T-helper 1 cell treated with Interleukin-12 subunit alpha and Interleukin-12 subunit beta and Interleukin-4 antibody, amounts not matched to agents 30 μg/mL and 1 μg/mL, for 36 hours (primary cell): Measurements from ENCODE around the gene TUBA4A.
"Not testable (repeated sequence)": the region's sequence is repeated elsewhere in the genome, so short reads cannot be mapped to it uniquely, and the experiment has no call there.

Experiments used
- H3K27ac Mint-ChIP-seq: one replicate; pipeline ENCODE4 v1.8.0; 2021; ENCODE audit warnings: mild to moderate bottlenecking, mixed read lengths
- H3K27me3 Mint-ChIP-seq: one replicate; pipeline ENCODE4 v1.8.0; 2021; ENCODE audit warnings: low read depth, mixed read lengths
- H3K36me3 Mint-ChIP-seq: one replicate; pipeline ENCODE4 v1.8.0; 2021; ENCODE audit warnings: low read depth, mixed read lengths
- H3K4me1 Mint-ChIP-seq: one replicate; pipeline ENCODE4 v1.8.0; 2021; ENCODE audit warnings: low read depth, mixed read lengths
- H3K4me3 Mint-ChIP-seq: one replicate; pipeline ENCODE4 v1.8.0; 2021; ENCODE audit warnings: mild to moderate bottlenecking, moderate library complexity, mixed read lengths
- H3K9me3 Mint-ChIP-seq: one replicate; pipeline ENCODE4 v1.8.0; 2021; ENCODE audit warnings: mixed read lengths

Gene TUBA4A

GRCh38 chr2:219261024-219261855 lies 7.5 kb upstream of the TUBA4A start:
- H3K27me3 Mint-ChIP-seq: peaks cover 31% of the 10 kb centered on the region
- no peak overlapping the region for H3K4me3 Mint-ChIP-seq
- H3K27ac Mint-ChIP-seq: no peak overlapping the region
- no peaks in the 10 kb centered on the region for H3K4me1 Mint-ChIP-seq
- H3K36me3 Mint-ChIP-seq: no peaks in the 10 kb centered on the region
- no peaks in the 10 kb centered on the region for H3K9me3 Mint-ChIP-seq

GRCh38 chr2:219258942-219259341 lies 5.2 kb upstream of the TUBA4A start:
- H3K36me3 Mint-ChIP-seq, H3K27ac Mint-ChIP-seq, H3K9me3 Mint-ChIP-seq, H3K4me3 Mint-ChIP-seq: not testable (repeated sequence)
- H3K4me1 Mint-ChIP-seq: peaks cover 11% of the 10 kb centered on the region
- peaks cover 31% of the 10 kb centered on the region for H3K27me3 Mint-ChIP-seq

- peaks cover 35% of the 10 kb centered on the region for H3K4me1 Mint-ChIP-seq
- H3K9me3 Mint-ChIP-seq: no peaks in the 10 kb centered on the region
- peak overlapping the region; percentile 95 for H3K27ac Mint-ChIP-seq
- H3K27me3 Mint-ChIP-seq: peaks cover 3% of the 10 kb centered on the region
- H3K4me3 Mint-ChIP-seq: peak overlapping the region; percentile 83
- peaks cover 35% of the 10 kb centered on the region for H3K36me3 Mint-ChIP-seq
These were observed 978 bp upstream of the TUBA4A start for GRCh38 chr2:219254590-219255201.

GRCh38 chr2:219252900-219253752 lies 592 bp downstream of the TUBA4A start, which contains the start of gene TUBA4B:
Gene TUBA4B (plus strand): TSS chr2:219253243. CDS start chr2:219253408, 165 bp downstream.
- no peaks in the 10 kb centered on the region for H3K9me3 Mint-ChIP-seq
- peaks cover 50% of the 10 kb centered on the region for H3K4me1 Mint-ChIP-seq
- H3K4me3 Mint-ChIP-seq: peak within 1 kb of the TSS; percentile 99
- H3K36me3 Mint-ChIP-seq: peaks cover 51% of the 10 kb centered on the region
- H3K27ac Mint-ChIP-seq: peak within 1 kb of the TSS; percentile 97
- H3K27me3 Mint-ChIP-seq: no peaks in the 10 kb centered on the region

- no peaks in the 10 kb centered on the region for H3K27me3 Mint-ChIP-seq
- H3K4me3 Mint-ChIP-seq: peak overlapping the region; percentile 99
- peaks cover 57% of the 10 kb centered on the region for H3K36me3 Mint-ChIP-seq
- H3K27ac Mint-ChIP-seq: peak overlapping the region; percentile 97
- no peaks in the 10 kb centered on the region for H3K9me3 Mint-ChIP-seq
- H3K4me1 Mint-ChIP-seq: peaks cover 56% of the 10 kb centered on the region
These were observed 1.2 kb downstream of the TUBA4A start for GRCh38 chr2:219252570-219252899.

GRCh38 chr2:219252084-219252483 lies 1.6 kb downstream of the TUBA4A start:
- H3K36me3 Mint-ChIP-seq: peaks cover 61% of the 10 kb centered on the region
- H3K27ac Mint-ChIP-seq: peak overlapping the region; percentile 97
- no peaks in the 10 kb centered on the region for H3K27me3 Mint-ChIP-seq
- H3K4me1 Mint-ChIP-seq: peaks cover 61% of the 10 kb centered on the region
- H3K4me3 Mint-ChIP-seq: peak overlapping the region; percentile 99
- no peaks in the 10 kb centered on the region for H3K9me3 Mint-ChIP-seq

- H3K4me3 Mint-ChIP-seq: peak overlapping the region; percentile 99
- peaks cover 61% of the 10 kb centered on the region for H3K36me3 Mint-ChIP-seq
- no peaks in the 10 kb centered on the region for H3K27me3 Mint-ChIP-seq
- H3K4me1 Mint-ChIP-seq: peaks cover 65% of the 10 kb centered on the region
- no peaks in the 10 kb centered on the region for H3K9me3 Mint-ChIP-seq
- peak overlapping the region; percentile 97 for H3K27ac Mint-ChIP-seq
These were observed 2.1 kb downstream of the TUBA4A start for GRCh38 chr2:219251656-219252055.

- Mint-ChIP-seq H3K27ac (peak overlapping the region; percentile 97), H3K36me3 (peaks cover 63% of the 10 kb centered on the region), H3K9me3 (no peaks in the 10 kb centered on the region), H3K27me3 (no peaks in the 10 kb centered on the region), H3K4me3 (peak overlapping the region; percentile 99), H3K4me1 (peaks cover 66% of the 10 kb centered on the region)
These were observed 3.5 kb downstream of the TUBA4A start for GRCh38 chr2:219250049-219250781.

GRCh38 chr2:219249203-219249980 lies 4.3 kb downstream of the TUBA4A start:
- peaks cover 63% of the 10 kb centered on the region for H3K36me3 Mint-ChIP-seq
- H3K27ac Mint-ChIP-seq: peak overlapping the region; percentile 94
- H3K4me3 Mint-ChIP-seq: peak overlapping the region; percentile 99
- no peaks in the 10 kb centered on the region for H3K27me3 Mint-ChIP-seq
- H3K9me3 Mint-ChIP-seq: no peaks in the 10 kb centered on the region
- H3K4me1 Mint-ChIP-seq: peaks cover 68% of the 10 kb centered on the region

- H3K27me3 Mint-ChIP-seq: no peaks in the 10 kb centered on the region
- H3K4me1 Mint-ChIP-seq: peaks cover 69% of the 10 kb centered on the region
- H3K36me3 Mint-ChIP-seq: peaks cover 63% of the 10 kb centered on the region
- H3K4me3 Mint-ChIP-seq: peak overlapping the region; percentile 99
- H3K9me3 Mint-ChIP-seq: no peaks in the 10 kb centered on the region
- H3K27ac Mint-ChIP-seq: peak overlapping the region; percentile 94
These were observed 4.9 kb downstream of the TUBA4A start for GRCh38 chr2:219248845-219249202.

GRCh38 chr2:219247678-219248642 lies 5.8 kb downstream of the TUBA4A start:
- H3K27ac Mint-ChIP-seq: peak overlapping the region; percentile 94
- H3K4me3 Mint-ChIP-seq: peak overlapping the region; percentile 99
- H3K4me1 Mint-ChIP-seq: peaks cover 73% of the 10 kb centered on the region
- H3K27me3 Mint-ChIP-seq: no peaks in the 10 kb centered on the region
- no peaks in the 10 kb centered on the region for H3K9me3 Mint-ChIP-seq
- H3K36me3 Mint-ChIP-seq: peaks cover 60% of the 10 kb centered on the region

- peaks cover 71% of the 10 kb centered on the region for H3K4me1 Mint-ChIP-seq
- peak overlapping the region; percentile 99 for H3K4me3 Mint-ChIP-seq
- peaks cover 46% of the 10 kb centered on the region for H3K36me3 Mint-ChIP-seq
These were observed 7.2 kb downstream of the TUBA4A start for GRCh38 chr2:219246559-219246958.

GRCh38 chr2:219245899-219246230 lies 7.9 kb downstream of the TUBA4A start:
- H3K4me3 Mint-ChIP-seq: peak overlapping the region; percentile 98
- H3K9me3 Mint-ChIP-seq: no peaks in the 10 kb centered on the region
- no peaks in the 10 kb centered on the region for H3K27me3 Mint-ChIP-seq
- peak overlapping the region; percentile 99 for H3K27ac Mint-ChIP-seq
- H3K4me1 Mint-ChIP-seq: peaks cover 64% of the 10 kb centered on the region
- H3K36me3 Mint-ChIP-seq: peaks cover 39% of the 10 kb centered on the region

More at GRCh38 chr2:219246559-219246958, 7.2 kb downstream of the TUBA4A start:
- Mint-ChIP-seq H3K9me3 (no peaks in the 10 kb centered on the region), H3K27ac (peak overlapping the region; percentile 94), H3K27me3 (no peaks in the 10 kb centered on the region)
